Neuronal stem cell (in vitro differentiated cells): ENCODE data around the gene RMDN3. TPM values are rescaled to one million over a fixed set of nuclear protein-coding genes. Genes with fewer than 3 reads are reported as not detected.

Experiments used
- small RNA-seq: library from polyadenylated mRNA; stranded (forward); fragments of <200 nt; extraction: miRNeasy Mini kit (QIAGEN cat#:217004); gene quantifications from one replicate; pipeline ENCODE3, GENCODE V24; 2013; ENCODE audit not compliant: insufficient read depth

The RMDN3 gene

Small RNA genes within 50 kb of the gene (small RNA-seq; reads per million reads assigned to genes)
- gene SUMO2P15, result not detected
